C4-2B (cell line): ENCODE measurements around the gene FAM111B.
"Not testable (repeated sequence)": the region's sequence is repeated elsewhere in the genome, so short reads cannot be mapped to it uniquely, and the experiment has no call there.

ENCODE experiments used
- ZFX ChIP-seq: fragments of 450-650 bp; IDR thresholded peaks from 2 replicates; pipeline ENCODE4 v1.6.1; 2017
- TF ChIP-seq, protein P1 (sequence below): fragments of 450-650 bp; conservative IDR thresholded peaks from 2 replicates; pipeline ENCODE4 v1.5.1; 2017; ENCODE audit warnings: mild to moderate bottlenecking

DNA sequence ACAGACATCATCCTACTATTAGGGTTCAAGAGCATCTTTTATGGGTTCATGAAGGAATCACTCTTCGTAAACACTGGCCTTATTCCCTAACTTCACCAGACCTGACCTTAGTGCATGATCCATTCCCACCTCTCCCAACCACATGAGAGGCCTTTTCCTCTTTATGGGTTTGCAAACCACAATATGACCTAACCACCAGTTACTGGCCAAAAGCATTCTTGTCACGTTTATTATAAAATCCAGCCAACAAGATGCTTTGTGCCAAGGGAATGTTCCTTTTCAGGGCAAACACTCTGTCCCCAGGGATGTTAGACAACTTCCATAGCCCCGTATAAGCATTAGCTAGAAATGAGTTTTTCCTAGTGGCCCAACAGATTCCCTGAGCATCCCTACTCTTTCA lies 46.9 kb upstream of the FAM111B start:
- TF ChIP-seq, protein P1, sequence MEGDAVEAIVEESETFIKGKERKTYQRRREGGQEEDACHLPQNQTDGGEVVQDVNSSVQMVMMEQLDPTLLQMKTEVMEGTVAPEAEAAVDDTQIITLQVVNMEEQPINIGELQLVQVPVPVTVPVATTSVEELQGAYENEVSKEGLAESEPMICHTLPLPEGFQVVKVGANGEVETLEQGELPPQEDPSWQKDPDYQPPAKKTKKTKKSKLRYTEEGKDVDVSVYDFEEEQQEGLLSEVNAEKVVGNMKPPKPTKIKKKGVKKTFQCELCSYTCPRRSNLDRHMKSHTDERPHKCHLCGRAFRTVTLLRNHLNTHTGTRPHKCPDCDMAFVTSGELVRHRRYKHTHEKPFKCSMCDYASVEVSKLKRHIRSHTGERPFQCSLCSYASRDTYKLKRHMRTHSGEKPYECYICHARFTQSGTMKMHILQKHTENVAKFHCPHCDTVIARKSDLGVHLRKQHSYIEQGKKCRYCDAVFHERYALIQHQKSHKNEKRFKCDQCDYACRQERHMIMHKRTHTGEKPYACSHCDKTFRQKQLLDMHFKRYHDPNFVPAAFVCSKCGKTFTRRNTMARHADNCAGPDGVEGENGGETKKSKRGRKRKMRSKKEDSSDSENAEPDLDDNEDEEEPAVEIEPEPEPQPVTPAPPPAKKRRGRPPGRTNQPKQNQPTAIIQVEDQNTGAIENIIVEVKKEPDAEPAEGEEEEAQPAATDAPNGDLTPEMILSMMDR: not testable (repeated sequence)
- TF ChIP-seq ZFX: not testable (repeated sequence)
